GM23248 (cell line): ENCODE measurements around the gene DUSP10. TPM values are rescaled to one million over a fixed set of nuclear protein-coding genes. Genes with fewer than 3 reads are reported as not detected.
A peak's percentile ranks its signal among the peaks of the same experiment; 100 is the strongest.

Experiments
- DNase-seq: peaks from one replicate; pipeline ENCODE4 v3.0.0-alpha.2; 2015
- H2AFZ ChIP-seq: fragments of 200-600 bp; sonication (generic); 2 replicates; pipeline ENCODE4 v1.6.1; 2016; ENCODE audit warnings: antibody characterized with exemption
- H3F3A ChIP-seq: fragments of 200-600 bp; sonication (generic); 2 replicates; pipeline ENCODE4 v1.6.1; 2016; ENCODE audit warnings: mild to moderate bottlenecking, antibody characterized with exemption, mixed run types; ENCODE audit not compliant: insufficient read depth
- H3K27ac ChIP-seq: fragments of 200-600 bp; sonication (generic); 2 replicates; pipeline ENCODE4 v1.5.1; 2016; ENCODE audit warnings: mild to moderate bottlenecking
- H3K27me3 ChIP-seq: fragments of 200-600 bp; sonication (generic); replicated peaks from 2 replicates; pipeline ENCODE4 v1.6.1; 2016; ENCODE audit warnings: mild to moderate bottlenecking; ENCODE audit not compliant: insufficient read depth
- H3K36me3 ChIP-seq: fragments of 200-600 bp; sonication (generic); 2 replicates; pipeline ENCODE4 v1.6.1; 2016; ENCODE audit warnings: low read depth, mild to moderate bottlenecking
- H3K4me1 ChIP-seq: fragments of 200-600 bp; sonication (generic); 2 replicates; pipeline ENCODE4 v1.6.1; 2016; ENCODE audit warnings: mild to moderate bottlenecking; ENCODE audit not compliant: insufficient read depth
- H3K4me2 ChIP-seq: fragments of 200-600 bp; sonication (generic); one replicate; pipeline ENCODE4 v1.6.1; 2016; ENCODE audit warnings: mild to moderate bottlenecking; ENCODE audit not compliant: unreplicated experiment
- H3K4me3 ChIP-seq: fragments of 200-600 bp; sonication (generic); 2 replicates; pipeline ENCODE4 v1.5.1; 2016; ENCODE audit warnings: mild to moderate bottlenecking
- H3K79me2 ChIP-seq: fragments of 200-600 bp; sonication (generic); 2 replicates; pipeline ENCODE4 v1.6.1; 2016; ENCODE audit warnings: mild to moderate bottlenecking; ENCODE audit not compliant: insufficient read depth
- H3K9ac ChIP-seq: fragments of 200-600 bp; sonication (generic); 2 replicates; pipeline ENCODE4 v1.6.1; 2016; ENCODE audit warnings: mild to moderate bottlenecking
- H3K9me2 ChIP-seq: fragments of 200-600 bp; sonication (generic); 2 replicates; pipeline ENCODE4 v1.6.1; 2016; ENCODE audit warnings: mixed run types, mild to moderate bottlenecking, moderate library complexity; ENCODE audit not compliant: insufficient read depth
- H3K9me3 ChIP-seq: fragments of 200-600 bp; sonication (generic); one replicate; pipeline ENCODE4 v1.6.1; 2017; ENCODE audit warnings: low read depth
- H4K20me1 ChIP-seq: fragments of 200-600 bp; sonication (generic); 2 replicates; pipeline ENCODE4 v1.6.0; 2016; ENCODE audit not compliant: insufficient read depth
- EZH2 ChIP-seq: fragments of 200-600 bp; sonication (generic); IDR thresholded peaks from 2 replicates; pipeline ENCODE4 v1.6.1; 2018; ENCODE audit warnings: antibody characterized with exemption, mild to moderate bottlenecking; ENCODE audit not compliant: insufficient read depth, poor library complexity, severe bottlenecking
- EZH2phosphoT487 ChIP-seq: fragments of 200-600 bp; sonication (generic); IDR thresholded peaks from 2 replicates; pipeline ENCODE4 v1.6.1; 2018; ENCODE audit warnings: antibody characterized with exemption, moderate library complexity, mild to moderate bottlenecking, low read depth; ENCODE audit not compliant: insufficient read depth
- WGBS, 2 experiments: methylation state at CpG; one replicate each; pipeline ENCODE4 v1.1.6; 2015 to 2017; ENCODE audit warnings: low lambda C conversion rate in 2 of 2, low coverage in 1 of 2; ENCODE audit errors: missing lambda C conversion rate in 2 of 2; 5-methylcytosine and 5-hydroxymethylcytosine counted together
- in situ Hi-C: fragments of 300-500 bp; cut with MboI; formaldehyde crosslinking; loops from 2 replicates; pipeline ENCODE4 v1.15.0; 2020
- polyA plus RNA-seq: library from polyadenylated mRNA; unstranded; fragments of >200 nt; fragmentation: Nextera tagmentation; extraction: Ambion mirVana; gene quantifications from 2 replicates; pipeline ENCODE4 v1.2.1, GENCODE V29; 2016
- total RNA-seq: library from RNA; depleted of rRNA; stranded (reverse); fragments of >200 nt; shearing (Covaris generic); gene quantifications from 2 replicates; pipeline ENCODE4 v1.2.3, GENCODE V29; 2014

Gene DUSP10
- total and polyA plus RNA-seq, 2 experiments from 2014 or later, result 10.5 to 16.4 TPM

DNA sequence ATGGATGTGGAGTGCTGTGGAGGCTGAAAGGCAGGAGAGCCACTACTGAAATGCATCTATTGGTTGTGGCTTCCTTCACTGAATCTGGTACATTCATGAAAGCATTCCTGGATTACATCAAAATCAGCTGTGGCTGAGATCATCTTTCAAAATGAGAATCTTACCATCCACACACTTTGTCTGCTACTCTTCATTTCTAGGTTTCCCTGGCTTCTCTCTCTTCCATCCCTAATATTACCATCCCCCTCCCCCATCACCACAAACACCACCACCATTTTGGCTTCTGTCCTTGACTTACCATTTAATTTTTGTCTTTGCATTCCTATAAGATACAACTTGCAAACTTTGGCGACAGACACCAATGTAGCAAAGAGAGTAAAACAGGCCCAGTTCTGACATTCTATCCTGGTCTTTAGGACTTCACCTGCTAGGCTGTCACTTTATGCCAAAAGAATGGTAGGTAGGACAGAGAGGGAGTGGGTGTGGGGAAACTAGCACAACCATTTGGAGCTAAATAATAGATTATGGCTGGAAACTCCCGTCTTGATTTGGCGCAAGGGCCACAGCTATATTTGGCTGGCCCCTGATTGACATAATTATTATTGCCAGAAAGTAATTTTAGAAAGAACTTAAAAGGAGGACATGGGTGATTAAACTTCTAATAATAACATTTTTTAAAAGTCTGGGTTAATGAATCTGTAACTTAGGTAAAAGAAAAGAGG is 15.1 kb upstream of the DUSP10 start:
- H3K27ac ChIP-seq, result no peak overlapping the region
- H3K4me3 ChIP-seq, result no peak overlapping the region
- no peaks in the 10 kb centered on the region for H3F3A ChIP-seq
- DNase-seq, result peak; percentile 12
- no peak overlapping the region for H2AFZ ChIP-seq
- H3K4me1 ChIP-seq, result no peaks in the 10 kb centered on the region
- no peaks in the 10 kb centered on the region for H3K9me3 ChIP-seq
- TF ChIP-seq EZH2phosphoT487 (no peak), EZH2 (no peak)
- in situ Hi-C loops, result no loop called here
- H3K9ac ChIP-seq, result no peak overlapping the region
- H3K36me3 ChIP-seq, result no peaks in the 10 kb centered on the region
- H3K4me2 ChIP-seq, result no peak overlapping the region
- no peaks in the 10 kb centered on the region for H4K20me1 ChIP-seq
- H3K27me3 ChIP-seq, result no peaks in the 10 kb centered on the region
- WGBS, 2 experiments, result 91 to 97% methylated on average over 3 of the region's 3 CpGs
- no peaks in the 10 kb centered on the region for H3K9me2 ChIP-seq
- no peaks in the 10 kb centered on the region for H3K79me2 ChIP-seq

DNA sequence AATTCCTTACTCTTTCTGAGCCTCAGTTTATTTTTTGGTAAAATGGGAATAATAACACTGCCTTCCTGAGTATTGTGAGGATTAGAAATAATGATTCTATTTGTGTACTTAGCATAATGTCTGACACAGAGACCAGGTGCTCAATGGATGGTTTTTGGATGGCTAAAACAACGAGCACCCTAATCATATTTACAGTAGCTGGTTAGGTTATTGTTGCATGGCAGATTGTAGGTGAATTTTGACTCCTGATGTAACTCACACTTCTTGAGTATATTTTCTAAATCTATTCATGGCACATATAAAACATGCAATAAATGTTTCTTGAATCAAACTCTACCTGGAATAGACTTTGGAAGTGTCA is 11.9 kb upstream of the DUSP10 start:
- in situ Hi-C loops, result no loop called here
- H3K27ac ChIP-seq, result no peak overlapping the region
- H3K4me2 ChIP-seq, result no peak overlapping the region
- DNase-seq, result no peak
- 84 to 95% methylated on average over 1 of the region's 1 CpG for WGBS, 2 experiments
- H3K9me2 ChIP-seq, result no peaks in the 10 kb centered on the region
- H3F3A ChIP-seq, result no peaks in the 10 kb centered on the region
- TF ChIP-seq EZH2 (no peak), EZH2phosphoT487 (no peak)
- H3K4me3 ChIP-seq, result no peak overlapping the region
- no peaks in the 10 kb centered on the region for H3K4me1 ChIP-seq
- H2AFZ ChIP-seq, result no peak overlapping the region
- H3K36me3 ChIP-seq, result no peaks in the 10 kb centered on the region
- H4K20me1 ChIP-seq, result no peaks in the 10 kb centered on the region
- H3K9me3 ChIP-seq, result no peaks in the 10 kb centered on the region
- no peak overlapping the region for H3K9ac ChIP-seq
- no peaks in the 10 kb centered on the region for H3K79me2 ChIP-seq
- H3K27me3 ChIP-seq, result no peaks in the 10 kb centered on the region

DNA sequence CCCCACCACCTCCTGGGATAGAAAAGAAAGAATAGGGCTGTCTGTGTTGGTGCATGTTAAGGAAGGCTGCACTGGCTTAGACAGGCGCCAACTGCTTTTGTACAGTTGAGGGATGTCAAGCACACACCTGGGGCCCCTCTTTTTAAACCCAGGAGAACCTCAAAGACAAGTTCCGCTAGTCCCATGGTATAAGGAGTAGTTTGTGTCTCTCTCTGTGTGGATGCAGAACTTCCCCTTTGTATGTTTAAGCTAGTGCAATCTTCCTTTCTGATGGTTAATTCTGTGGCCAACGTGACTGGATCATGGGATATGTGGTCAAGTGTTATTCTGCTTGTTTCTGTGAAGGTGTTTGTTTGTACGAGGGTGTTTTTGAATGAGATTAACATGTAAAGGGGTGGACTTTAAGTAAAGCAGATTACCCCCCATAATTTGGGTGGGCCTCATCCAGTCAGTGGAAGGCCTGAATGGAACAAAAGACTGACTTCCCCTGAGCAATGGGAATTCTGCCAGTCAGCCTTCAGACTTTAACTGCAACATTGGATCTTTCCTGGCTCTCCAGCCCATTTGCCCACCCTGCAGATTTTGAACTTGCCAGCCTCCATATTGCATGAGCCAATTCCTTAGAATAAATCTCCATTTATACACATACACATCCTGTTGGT is 9.5 kb upstream of the DUSP10 start:
- Histone ChIP-seq H3K4me3 (no peak overlapping the region), H3K36me3 (no peaks in the 10 kb centered on the region), H3K79me2 (no peaks in the 10 kb centered on the region), H4K20me1 (no peaks in the 10 kb centered on the region), H3F3A (no peaks in the 10 kb centered on the region), H3K9ac (no peak overlapping the region), H3K27ac (no peak overlapping the region), H3K9me3 (no peaks in the 10 kb centered on the region), H3K4me1 (no peaks in the 10 kb centered on the region), H3K27me3 (no peaks in the 10 kb centered on the region), H3K9me2 (no peaks in the 10 kb centered on the region), H3K4me2 (no peak overlapping the region), H2AFZ (no peak overlapping the region)
- 83 to 91% methylated on average over 4 of the region's 4 CpGs for WGBS, 2 experiments
- TF ChIP-seq EZH2phosphoT487, result no peak
- no peak for TF ChIP-seq EZH2
- DNase-seq, result no peak
- in situ Hi-C loops, result no loop called here

DNA sequence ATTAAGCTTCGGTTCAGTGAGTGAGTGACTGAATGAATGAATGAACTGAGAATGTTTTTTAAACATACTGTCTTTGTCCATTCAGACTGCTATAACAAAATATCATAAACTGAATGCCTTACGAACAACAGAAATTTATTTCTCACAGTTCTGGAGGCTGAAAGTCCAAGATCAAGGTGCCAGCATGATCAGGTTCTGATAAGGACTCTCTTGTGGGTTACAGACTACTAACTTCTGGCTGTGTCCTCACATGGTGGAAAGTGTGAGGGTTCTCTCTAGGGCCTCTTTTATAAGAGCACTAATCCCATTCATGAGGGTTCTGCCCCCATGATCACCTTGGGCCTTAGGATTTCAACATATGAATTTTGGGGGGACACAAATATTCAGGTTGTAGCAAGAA is 7.1 kb upstream of the DUSP10 start:
- Histone ChIP-seq H3F3A (no peaks in the 10 kb centered on the region), H4K20me1 (no peaks in the 10 kb centered on the region), H3K27ac (no peak overlapping the region), H3K36me3 (no peaks in the 10 kb centered on the region), H3K4me2 (no peak overlapping the region), H3K4me1 (no peaks in the 10 kb centered on the region), H3K9ac (no peak overlapping the region), H3K27me3 (no peaks in the 10 kb centered on the region), H2AFZ (no peak overlapping the region), H3K4me3 (no peak overlapping the region), H3K9me3 (no peaks in the 10 kb centered on the region), H3K9me2 (no peaks in the 10 kb centered on the region), H3K79me2 (no peaks in the 10 kb centered on the region)
- WGBS, 2 experiments, result 96 to 98% methylated on average over 2 of the region's 2 CpGs
- TF ChIP-seq EZH2 (no peak), EZH2phosphoT487 (no peak)
- in situ Hi-C loops, result loop anchor here (10.0 kb wide), 3 partner anchors 116 to 706 kb away; no protein-coding TSS in a partner anchor
- DNase-seq, result no peak
